ENCODE data around the gene NANOS3.

NANOS3 gene

GRCh38 chr19:13876834-13877233, at the start of gene NANOS3:
TSS of gene NANOS3 (plus strand) at chr19:13877134. CDS start at chr19:13877249, 115 bp downstream.
- no peak for DNase-seq

- DNase-seq: peak; percentile 32
Measured at GRCh38 chr19:13827656-13828055, 49.3 kb upstream of the NANOS3 start.

DNA sequence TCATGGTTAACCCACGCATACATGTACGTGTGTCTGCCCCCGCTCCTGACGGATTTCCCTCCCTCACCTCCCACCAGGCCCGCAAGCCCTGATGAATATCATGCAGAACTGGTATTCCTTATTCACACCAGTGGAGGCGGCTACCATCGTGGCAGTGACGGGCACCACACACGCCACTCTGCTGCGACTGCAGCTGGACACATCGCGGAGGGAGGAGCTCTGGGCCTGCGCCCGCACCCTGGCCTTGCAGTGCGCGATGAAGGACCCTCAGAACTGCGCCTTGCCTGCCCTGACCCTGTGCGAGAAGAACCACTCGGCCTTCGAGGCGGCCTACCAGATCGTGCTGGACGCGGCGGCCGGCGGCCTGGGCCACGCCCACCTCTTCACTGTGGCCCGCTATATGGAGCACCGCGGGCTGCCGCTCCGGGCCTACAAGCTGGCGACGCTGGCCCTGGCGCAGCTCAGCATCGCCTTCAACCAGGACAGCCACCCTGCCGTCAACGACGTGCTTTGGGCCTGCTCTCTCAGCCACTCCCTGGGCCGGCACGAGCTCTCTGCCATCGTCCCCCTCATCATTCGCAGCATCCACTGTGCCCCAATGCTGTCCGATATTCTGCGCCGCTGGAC, 46.7 kb upstream of the NANOS3 start:
- DNase-seq: peak; percentile 78

- DNase-seq: peak; percentile 81
Measured at GRCh38 chr19:13830741-13831536, 46.0 kb upstream of the NANOS3 start.

DNA sequence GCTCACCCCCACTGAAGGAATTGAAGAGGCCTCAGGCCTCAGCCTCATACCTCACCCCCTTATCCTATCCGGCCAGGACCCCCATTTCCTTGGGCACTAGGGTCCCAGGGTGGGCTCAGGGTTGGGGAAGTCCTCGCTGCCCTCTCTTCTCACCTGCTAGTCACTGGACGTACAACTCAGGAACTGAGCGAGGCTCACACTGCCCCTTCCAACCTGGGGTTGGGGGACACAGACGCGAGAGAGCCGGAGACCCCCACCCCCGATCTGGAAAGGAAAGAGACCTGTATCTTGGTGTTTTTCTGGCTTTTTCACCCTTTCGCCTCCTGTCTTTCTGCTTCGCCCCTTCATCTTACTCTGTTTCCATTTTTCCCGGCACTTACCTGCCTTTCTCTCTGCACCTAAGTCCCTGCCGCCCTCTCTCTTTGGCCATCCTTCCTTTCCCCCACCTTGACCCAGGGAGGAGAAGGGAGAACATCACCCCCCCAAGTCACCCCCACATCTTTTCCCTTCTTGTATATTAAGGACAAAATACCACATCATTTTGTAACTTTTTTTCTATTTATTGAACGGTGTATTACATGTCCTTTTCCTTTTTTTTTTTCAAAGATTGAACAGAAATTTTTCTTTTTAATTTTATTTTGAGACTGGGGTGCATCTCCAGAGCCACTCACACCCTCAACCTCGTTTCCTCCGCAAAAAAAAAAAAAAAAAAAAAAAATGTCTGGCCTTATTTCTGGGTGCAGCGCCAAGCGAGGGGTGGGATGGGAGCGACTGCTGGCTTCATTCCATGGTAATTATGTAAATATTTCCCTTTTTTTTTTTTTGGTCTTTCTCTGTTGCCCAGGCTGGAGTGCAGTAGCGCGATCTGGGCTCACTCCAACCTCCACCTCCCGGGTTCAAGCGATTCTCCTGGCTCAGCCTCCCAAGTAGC, 45.1 kb upstream of the NANOS3 start:
- DNase-seq: peak; percentile 75

DNA sequence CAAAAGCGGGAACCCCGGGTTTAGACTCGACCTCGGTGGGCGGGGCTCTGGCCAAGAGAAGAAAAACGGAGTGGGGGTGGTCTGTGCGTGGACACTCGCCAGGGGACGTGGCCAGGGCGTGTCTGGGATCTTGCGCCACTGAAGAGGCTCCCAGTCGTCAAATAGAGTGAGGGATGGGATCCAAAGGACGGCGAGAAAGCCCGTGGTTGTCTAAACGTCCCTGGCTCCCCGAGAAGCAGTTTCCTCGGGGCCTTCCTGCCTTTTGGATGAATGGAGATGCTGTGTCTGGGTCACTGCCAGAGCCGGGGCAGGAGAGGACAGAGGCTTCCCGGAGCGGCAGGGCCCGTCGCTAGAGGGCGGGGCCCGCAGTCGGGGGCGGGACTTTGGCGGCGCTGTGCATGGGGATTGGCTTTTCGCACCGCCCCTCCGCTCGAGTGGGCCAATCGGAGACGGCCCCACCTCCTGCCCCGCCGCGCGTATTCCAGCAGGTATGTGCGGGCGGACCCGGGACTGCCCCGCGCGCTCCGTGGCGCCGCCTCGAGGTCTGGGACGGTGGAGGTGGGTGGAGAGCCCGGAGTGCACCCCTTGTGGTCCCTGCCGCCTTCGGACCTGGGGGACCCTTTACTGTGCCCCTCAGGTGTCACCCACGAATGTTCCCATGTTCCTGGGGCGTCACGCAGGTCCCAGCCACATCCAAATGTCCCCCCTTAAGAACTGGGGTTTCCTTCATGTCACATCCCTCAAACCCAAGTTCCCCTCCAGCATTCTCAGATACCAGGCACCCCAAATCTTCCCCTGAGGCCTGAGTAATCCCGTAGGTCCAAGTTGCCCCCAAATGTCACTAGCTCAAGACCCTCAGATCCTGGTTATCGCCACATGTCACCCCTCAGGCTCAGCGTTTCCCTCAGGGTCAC, 43.3 kb upstream of the NANOS3 start:
- DNase-seq: peak; percentile 96

DNA sequence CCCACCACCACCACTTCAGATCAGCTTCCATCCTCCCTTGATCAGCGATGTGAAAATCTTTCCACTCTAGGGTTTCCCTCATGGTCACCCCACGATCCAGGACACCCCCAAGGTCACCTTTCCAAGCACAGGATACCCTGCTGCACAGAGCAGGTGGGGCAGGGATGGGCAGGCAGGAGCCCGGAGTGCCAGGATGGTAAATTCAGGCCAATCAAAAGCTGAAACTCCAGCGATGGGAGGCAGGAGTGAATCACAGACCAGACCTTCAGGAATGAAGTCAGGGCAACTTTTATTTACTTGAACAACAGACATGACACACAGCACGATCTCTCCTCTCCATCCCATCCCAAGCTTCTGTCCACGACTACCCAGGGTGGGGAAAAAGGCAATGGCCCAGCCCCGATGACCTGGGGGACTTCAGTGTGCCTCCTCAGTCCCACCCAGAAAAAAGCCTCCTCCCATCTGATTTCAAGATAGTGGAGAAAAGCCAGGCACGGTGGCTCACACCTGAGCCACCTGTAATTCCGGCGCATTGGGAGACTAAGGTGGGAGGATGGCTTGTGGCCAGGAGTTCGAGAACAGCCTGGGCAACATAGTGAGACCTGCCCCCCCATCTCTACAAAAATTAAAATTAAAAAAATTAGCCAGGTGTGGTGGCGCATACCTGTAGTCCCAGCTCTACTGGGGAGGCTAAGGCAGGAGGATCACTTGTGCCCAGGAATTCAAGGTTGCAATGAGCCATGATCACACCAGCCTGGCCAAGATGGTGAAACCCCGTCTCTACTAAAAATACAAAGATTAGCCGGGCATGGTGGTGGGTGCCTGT, 42.5 kb upstream of the NANOS3 start:
- DNase-seq: no peak

DNA sequence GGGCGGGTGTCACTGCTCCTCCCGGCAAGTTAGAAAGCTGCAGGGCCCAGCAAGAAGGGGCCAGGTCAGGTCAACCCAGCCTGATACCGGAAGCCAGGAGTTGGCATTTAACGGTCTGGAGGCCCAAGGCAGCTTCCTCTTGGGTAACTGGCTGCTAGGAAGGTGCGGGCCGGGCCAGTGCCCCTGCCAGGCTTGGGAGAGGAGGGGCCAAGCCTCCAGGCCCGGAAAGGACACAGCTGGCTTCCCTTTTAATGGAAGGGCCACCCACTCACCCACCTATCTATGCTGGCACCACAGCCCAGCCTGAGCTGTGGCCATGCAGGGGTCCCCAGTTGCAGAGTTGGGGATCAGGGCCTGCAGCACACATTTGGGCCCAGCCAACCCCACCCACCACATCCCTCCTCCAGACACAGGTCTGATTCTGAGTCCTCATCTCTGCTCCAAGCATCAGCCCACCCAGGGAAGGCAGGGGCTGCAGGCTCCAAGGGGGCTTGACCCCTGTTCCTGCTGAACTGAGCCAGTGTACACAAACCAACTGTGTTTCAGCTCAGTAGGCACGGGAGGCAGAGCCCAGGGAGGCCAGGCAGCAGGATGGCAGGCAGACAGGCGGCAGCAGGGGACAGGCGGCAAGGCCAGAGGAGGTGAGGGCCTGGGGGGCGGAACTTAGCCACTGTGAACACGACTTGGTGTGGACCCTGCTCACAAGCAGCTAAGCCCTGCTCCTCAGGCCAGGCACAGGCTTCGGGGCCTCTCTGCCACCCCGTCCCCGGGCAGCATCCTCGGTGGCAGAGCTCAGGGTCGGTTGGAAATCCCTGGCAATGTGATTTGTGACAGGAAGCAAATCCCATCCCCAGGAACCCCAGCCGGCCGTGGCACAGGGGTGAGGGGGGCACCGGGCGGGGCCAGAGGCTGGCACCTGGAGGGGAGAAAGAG, 40.9 kb upstream of the NANOS3 start:
- DNase-seq: peak; percentile 68

DNA sequence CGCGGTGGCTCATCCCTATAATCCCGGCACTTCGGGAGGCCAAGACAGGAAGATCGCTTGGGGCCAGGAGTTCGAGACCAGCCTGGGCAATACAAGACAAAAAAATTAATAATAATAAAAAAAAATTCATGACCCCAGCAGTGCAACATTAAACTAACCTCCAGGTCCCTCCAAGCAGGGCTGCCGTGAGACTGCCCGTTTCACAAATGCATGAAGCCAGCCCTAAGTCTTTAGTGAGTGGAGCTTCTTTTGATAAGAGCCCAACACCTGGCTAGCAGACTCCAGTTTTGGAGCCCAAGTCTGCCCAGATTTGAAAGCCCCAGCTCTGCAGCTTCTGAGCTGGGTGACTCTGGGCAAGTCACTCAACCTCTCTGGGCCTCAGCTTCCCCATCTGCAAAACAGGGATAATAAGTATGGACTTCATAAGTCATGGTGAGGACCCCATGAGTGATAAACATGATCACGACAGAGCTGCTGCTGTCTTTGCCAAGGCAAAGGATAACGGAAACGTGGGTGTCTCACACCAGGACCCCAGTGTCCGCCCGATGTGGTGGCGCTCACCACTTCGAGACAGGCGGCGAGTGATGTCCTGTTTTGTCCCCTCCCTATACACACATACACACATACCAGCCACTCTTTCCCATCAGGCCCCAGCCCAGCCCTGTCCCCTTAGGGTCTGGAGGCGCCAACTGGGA, 38.4 kb upstream of the NANOS3 start:
- DNase-seq: no peak

DNA sequence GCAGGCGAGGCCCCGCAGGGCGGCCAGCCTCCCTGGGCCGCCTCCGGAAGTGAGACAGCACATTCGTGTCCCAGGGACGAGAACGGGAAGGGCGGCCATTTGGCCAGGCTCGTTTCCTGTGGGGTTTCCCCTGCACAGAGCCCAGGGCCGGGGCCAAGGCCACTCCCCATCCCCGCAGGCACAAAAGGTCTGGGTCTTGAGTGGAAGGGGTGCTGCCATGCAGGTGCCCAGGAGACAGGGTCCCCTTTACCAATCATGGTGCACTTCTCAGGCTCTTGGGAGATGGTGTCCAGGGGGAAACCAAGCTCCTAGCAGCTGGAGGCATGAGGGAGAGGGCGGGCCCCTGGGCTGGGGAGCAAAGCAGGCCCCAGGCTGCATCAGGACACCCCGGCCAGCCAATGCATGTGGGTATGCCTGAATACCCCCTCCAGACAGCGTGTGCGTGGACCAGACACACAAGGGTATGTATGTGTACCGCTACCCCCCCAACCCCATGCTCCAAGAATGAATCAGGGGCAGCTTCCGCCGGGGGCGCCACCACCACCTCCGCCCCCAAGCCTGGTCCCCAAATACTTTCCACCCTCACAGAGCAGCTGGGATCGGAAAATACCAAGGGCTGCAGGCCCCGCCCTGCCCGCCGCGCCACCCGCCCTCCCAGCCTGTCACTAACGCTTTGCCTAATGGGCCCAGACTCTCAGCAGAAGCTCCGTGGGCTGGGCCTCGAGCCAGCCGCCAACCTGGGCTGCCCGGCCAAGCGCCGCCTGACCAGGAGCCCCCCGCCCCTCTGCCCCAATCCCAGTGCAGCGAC, 37.6 kb upstream of the NANOS3 start:
- peak; percentile 89 for DNase-seq

GRCh38 chr19:13839938-13840304, 37.0 kb upstream of the NANOS3 start:
- no peak for DNase-seq

- peak; percentile 78 for DNase-seq
Measured at GRCh38 chr19:13840305-13841085, 36.4 kb upstream of the NANOS3 start.

- peak; percentile 71 for DNase-seq
Measured at GRCh38 chr19:13841086-13841961, 35.6 kb upstream of the NANOS3 start.

DNA sequence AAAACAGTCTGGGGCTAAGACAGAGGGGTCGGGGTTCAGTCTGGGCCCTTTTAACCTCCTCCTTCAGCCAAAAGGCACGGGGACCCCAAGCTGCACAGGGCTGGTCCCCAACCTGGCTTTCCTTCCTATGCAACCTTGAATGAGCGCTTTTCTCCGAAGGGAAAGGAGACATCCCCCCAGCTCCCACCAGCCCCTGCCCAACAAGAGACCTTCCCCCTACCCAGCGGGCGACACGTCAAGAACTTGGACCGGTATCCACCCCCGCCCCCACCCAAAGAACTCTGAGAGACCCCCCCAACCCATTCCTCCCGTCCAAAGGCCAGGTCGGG, 35.0 kb upstream of the NANOS3 start:
- DNase-seq: no peak

DNA sequence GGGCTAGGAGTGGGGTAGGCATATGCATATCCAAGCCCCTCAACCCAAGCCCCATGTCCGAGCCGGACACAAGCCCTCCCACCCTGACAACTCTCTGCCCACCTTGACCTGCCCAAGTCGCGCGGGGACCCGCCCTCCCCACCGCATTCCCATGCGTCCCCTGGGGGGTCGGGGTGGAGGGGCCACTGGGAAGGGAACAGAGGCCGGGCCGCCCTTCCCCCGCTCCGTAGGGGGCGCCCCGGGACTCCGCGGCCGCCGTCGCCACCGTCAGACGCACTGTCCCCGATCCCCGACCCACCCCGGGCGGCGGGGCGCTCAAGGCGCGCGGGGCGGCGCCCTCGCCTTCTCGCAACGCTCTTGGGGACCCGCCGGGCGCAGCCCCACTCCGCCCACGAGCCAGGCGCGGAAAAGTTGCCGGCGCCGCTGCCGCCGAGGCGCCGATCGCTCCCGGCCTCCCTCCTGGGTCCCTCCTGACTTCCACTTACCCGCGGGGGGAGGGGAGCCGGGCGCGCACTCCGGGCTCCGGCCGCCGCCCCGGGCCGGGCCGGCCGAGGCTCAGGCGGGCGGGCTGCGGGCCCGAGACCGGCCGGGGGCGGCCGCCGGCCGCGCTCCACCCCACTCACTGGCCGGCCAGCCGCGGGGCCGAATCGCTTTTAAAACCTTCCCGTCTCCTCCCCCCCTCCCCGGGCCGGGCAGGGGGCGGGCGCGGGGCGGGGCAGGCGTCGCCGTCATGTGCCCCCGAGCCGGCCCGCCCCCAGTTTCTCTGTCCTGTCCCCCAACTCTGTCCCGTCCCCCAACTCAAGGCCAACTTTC, 34.4 kb upstream of the NANOS3 start:
- DNase-seq: peak; percentile 94
